Mesenchymal stem cell (in vitro differentiated cells and primary cell): ENCODE measurements around the gene MOB2.

Experiments
- DNase-seq: peaks from one replicate; pipeline ENCODE4 v3.0.0-alpha.2; 2013
- H2AFZ ChIP-seq: one replicate; pipeline ENCODE4 v1.6.1; 2013; ENCODE audit warnings: low read depth, mild to moderate bottlenecking, control low read depth, inconsistent platforms, low read length, moderate library complexity
- H2AK5ac ChIP-seq: 2 replicates; pipeline ENCODE4 v1.6.1; 2013; ENCODE audit warnings: low read length, moderate library complexity, mild to moderate bottlenecking, inconsistent platforms; ENCODE audit not compliant: severe bottlenecking
- H2BK120ac ChIP-seq: one replicate; pipeline ENCODE4 v1.6.1; 2013; ENCODE audit warnings: low read depth, mild to moderate bottlenecking, inconsistent platforms, low read length, moderate library complexity
- H2BK12ac ChIP-seq, 2 experiments: one replicate each; pipeline ENCODE4 v1.6.1; 2013; ENCODE audit warnings: inconsistent platforms in 2 of 2, low read length in 2 of 2, mild to moderate bottlenecking in 2 of 2, moderate library complexity in 2 of 2, control low read depth in 1 of 2
- H2BK15ac ChIP-seq: one replicate; pipeline ENCODE4 v1.6.1; 2013; ENCODE audit warnings: mild to moderate bottlenecking, low read depth, inconsistent platforms; ENCODE audit not compliant: poor library complexity, severe bottlenecking
- H2BK5ac ChIP-seq: 2 replicates; pipeline ENCODE4 v1.6.1; 2013; ENCODE audit warnings: low read depth, mild to moderate bottlenecking, low read length, control low read depth, inconsistent platforms; ENCODE audit not compliant: poor library complexity, severe bottlenecking
- H3K14ac ChIP-seq, 2 experiments: one replicate each; pipeline ENCODE4 v1.6.1; 2013; ENCODE audit warnings: inconsistent platforms in 2 of 2, low read length in 2 of 2, control low read depth in 1 of 2, mild to moderate bottlenecking in 1 of 2, moderate library complexity in 1 of 2
- H3K18ac ChIP-seq, 2 experiments: one replicate each; pipeline ENCODE4 v1.6.1; 2013; ENCODE audit warnings: inconsistent platforms in 2 of 2, low read length in 2 of 2, control low read depth in 1 of 2, low read depth in 1 of 2, mild to moderate bottlenecking in 1 of 2
- H3K23ac ChIP-seq, 2 experiments: one replicate each; pipeline ENCODE4 v1.6.1; 2013; ENCODE audit warnings: inconsistent platforms in 2 of 2, low read length in 2 of 2, mild to moderate bottlenecking in 2 of 2, moderate library complexity in 2 of 2, control low read depth in 1 of 2
- H3K27ac ChIP-seq: 2 replicates; pipeline ENCODE4 v1.5.1; 2013; ENCODE audit warnings: mild to moderate bottlenecking, moderate library complexity, low read length, control low read depth, inconsistent platforms; ENCODE audit not compliant: poor library complexity, severe bottlenecking
- H3K27me3 ChIP-seq, 2 experiments: 2 replicates each; pipeline versions ENCODE4 v1.6.1 to v1.7.0; 2013; ENCODE audit warnings: low read length in 2 of 2, mild to moderate bottlenecking in 2 of 2, moderate library complexity in 2 of 2, control low read depth in 1 of 2, inconsistent platforms in 1 of 2; ENCODE audit not compliant: control insufficient read depth in 1 of 2, insufficient read depth in 1 of 2
- H3K36me3 ChIP-seq, 2 experiments: 2 replicates each; pipeline versions ENCODE4 v1.6.1 to v1.7.0; 2013; ENCODE audit warnings: low read length in 2 of 2, control low read depth in 1 of 2, inconsistent platforms in 1 of 2, low read depth in 1 of 2, mild to moderate bottlenecking in 1 of 2; ENCODE audit not compliant: insufficient read depth in 2 of 2, control insufficient read depth in 1 of 2
- H3K4ac ChIP-seq, 2 experiments: one replicate each; pipeline ENCODE4 v1.6.1; 2013; ENCODE audit warnings: inconsistent platforms in 2 of 2, low read length in 2 of 2, mild to moderate bottlenecking in 2 of 2, moderate library complexity in 2 of 2, control low read depth in 1 of 2, low read depth in 1 of 2
- H3K4me1 ChIP-seq: 2 replicates; pipeline ENCODE4 v1.6.1; 2013; ENCODE audit warnings: low read depth, low read length, control low read depth; ENCODE audit not compliant: control insufficient read depth, insufficient read depth
- H3K4me2 ChIP-seq: 2 replicates; pipeline ENCODE4 v1.6.1; 2013; ENCODE audit warnings: low read length, mild to moderate bottlenecking, inconsistent platforms; ENCODE audit not compliant: poor library complexity, severe bottlenecking
- H3K4me3 ChIP-seq, 2 experiments: 2 replicates each; pipeline versions ENCODE4 v1.5.1 to v1.7.0; 2013; ENCODE audit warnings: low read length in 2 of 2, mild to moderate bottlenecking in 2 of 2, control low read depth in 1 of 2, low read depth in 1 of 2; ENCODE audit not compliant: insufficient read depth in 1 of 2
- H3K79me1 ChIP-seq: replicated peaks from 2 replicates; pipeline ENCODE4 v1.6.1; 2013; ENCODE audit warnings: mild to moderate bottlenecking, control low read depth, low read length, inconsistent platforms; ENCODE audit not compliant: poor library complexity, severe bottlenecking
- H3K9ac ChIP-seq: 2 replicates; pipeline ENCODE4 v1.7.0; 2013; ENCODE audit warnings: mild to moderate bottlenecking, low read length, moderate library complexity
- H3K9me3 ChIP-seq: 2 replicates; pipeline ENCODE4 v1.7.0; 2013; ENCODE audit warnings: mild to moderate bottlenecking, low read length; ENCODE audit not compliant: control insufficient read depth
- H4K8ac ChIP-seq: one replicate; pipeline ENCODE4 v1.6.1; 2013; ENCODE audit warnings: inconsistent platforms, mild to moderate bottlenecking, low read length, moderate library complexity
- H4K91ac ChIP-seq: one replicate; pipeline ENCODE4 v1.6.1; 2013; ENCODE audit warnings: mild to moderate bottlenecking, low read length, inconsistent platforms
- WGBS: methylation state at CpG from one replicate; pipeline ENCODE4 v1.1.7; 2013; ENCODE audit warnings: mixed read lengths; 5-methylcytosine and 5-hydroxymethylcytosine counted together

The MOB2 gene

DNA sequence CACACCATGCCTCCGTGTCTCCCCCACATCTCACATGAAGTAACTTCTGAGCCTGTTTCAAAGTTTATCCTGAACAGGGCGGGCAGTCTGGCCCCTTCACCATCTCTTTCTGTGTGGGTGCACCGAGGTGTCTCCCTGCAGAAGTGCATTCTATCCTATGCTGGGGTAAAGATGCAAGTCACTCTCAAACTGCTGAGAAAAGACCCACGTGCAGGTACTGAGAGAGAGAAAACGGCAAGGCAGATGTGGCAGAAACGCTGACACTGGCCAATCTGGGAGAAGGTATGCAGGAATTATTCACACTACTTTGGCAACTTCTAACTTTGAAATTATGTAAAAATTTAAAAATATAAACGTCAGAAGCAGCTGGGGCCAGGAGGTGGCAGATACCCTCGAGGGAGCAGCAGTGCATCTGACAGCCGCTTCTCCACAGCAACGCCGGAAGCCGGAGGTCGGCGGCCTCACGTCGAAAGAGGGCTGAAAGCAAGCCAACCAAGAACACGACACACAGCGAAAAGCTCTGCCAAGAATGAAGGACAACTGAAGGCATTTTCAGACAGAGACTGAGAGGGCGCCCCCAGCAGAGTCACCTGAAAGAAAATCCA lies 34.2 kb upstream of the MOB2 start:
- no peak overlapping the region for H3K27ac ChIP-seq
- no peak overlapping the region for H2BK12ac ChIP-seq
- H3K27me3 ChIP-seq, result no peaks in the 10 kb centered on the region
- peaks cover 0 to 21% of the 10 kb centered on the region in 2 experiments for H3K36me3 ChIP-seq
- H4K8ac ChIP-seq, result no peak overlapping the region
- peak overlapping the region; percentile 31 for H4K91ac ChIP-seq
- H2AK5ac ChIP-seq, result no peak overlapping the region
- no peak overlapping the region for H2BK15ac ChIP-seq
- no peak overlapping the region for H3K4ac ChIP-seq
- no peak overlapping the region for H3K4me3 ChIP-seq
- H2BK5ac ChIP-seq, result no peak overlapping the region
- no peaks in the 10 kb centered on the region for H3K9me3 ChIP-seq
- no peak overlapping the region for H3K18ac ChIP-seq
- 76% methylated on average over 17 of the region's 19 CpGs for WGBS
- H3K23ac ChIP-seq, result no peak overlapping the region
- H3K79me1 ChIP-seq, result peaks cover 65% of the 10 kb centered on the region
- H2BK120ac ChIP-seq, result no peak overlapping the region
- DNase-seq, result no peak
- H2AFZ ChIP-seq, result no peak overlapping the region
- no peak overlapping the region for H3K14ac ChIP-seq
- H3K4me2 ChIP-seq, result no peak overlapping the region
- H3K4me1 ChIP-seq, result peaks cover 26% of the 10 kb centered on the region
- no peak overlapping the region for H3K9ac ChIP-seq

DNA sequence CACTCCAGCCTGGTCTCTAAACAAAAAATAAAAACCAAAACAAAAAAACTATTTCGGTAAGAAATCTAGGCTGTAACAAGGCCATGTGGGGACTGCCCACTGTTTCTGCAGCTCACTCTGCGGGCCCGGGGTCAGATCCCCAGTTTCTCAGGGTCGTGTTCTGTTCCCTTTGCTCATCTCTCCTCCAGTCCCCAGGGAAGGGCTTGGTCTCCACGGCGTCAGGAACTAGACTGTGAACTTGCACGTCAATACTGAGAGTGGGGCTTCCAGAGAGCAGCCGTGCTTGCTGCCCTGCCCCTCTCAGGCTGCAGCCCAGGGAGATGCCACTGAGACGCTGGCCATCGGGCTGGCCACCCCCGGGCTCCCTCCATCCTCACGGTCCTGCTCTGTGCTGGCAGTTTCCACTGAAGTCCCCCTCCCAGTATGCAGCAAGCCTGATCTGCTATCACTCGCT lies 33.7 kb upstream of the MOB2 start:
- no peak for DNase-seq
- Histone ChIP-seq H3K27me3 (no peaks in the 10 kb centered on the region), H3K27ac (no peak overlapping the region), H3K4ac (no peak overlapping the region), H2BK5ac (no peak overlapping the region), H3K36me3 (peaks cover 0 to 21% of the 10 kb centered on the region in 2 experiments), H2AFZ (no peak overlapping the region), H2BK15ac (no peak overlapping the region), H2BK12ac (no peak overlapping the region), H3K9me3 (no peaks in the 10 kb centered on the region), H2AK5ac (no peak overlapping the region), H2BK120ac (no peak overlapping the region), H3K18ac (no peak overlapping the region), H3K23ac (no peak overlapping the region), H3K14ac (no peak overlapping the region), H3K4me3 (no peak overlapping the region), H3K9ac (no peak overlapping the region), H3K4me2 (no peak overlapping the region), H4K91ac (peak overlapping the region; percentile 31), H3K79me1 (peaks cover 66% of the 10 kb centered on the region), H4K8ac (no peak overlapping the region), H3K4me1 (peaks cover 31% of the 10 kb centered on the region)
- 82% methylated on average over 13 of the region's 13 CpGs for WGBS

DNA sequence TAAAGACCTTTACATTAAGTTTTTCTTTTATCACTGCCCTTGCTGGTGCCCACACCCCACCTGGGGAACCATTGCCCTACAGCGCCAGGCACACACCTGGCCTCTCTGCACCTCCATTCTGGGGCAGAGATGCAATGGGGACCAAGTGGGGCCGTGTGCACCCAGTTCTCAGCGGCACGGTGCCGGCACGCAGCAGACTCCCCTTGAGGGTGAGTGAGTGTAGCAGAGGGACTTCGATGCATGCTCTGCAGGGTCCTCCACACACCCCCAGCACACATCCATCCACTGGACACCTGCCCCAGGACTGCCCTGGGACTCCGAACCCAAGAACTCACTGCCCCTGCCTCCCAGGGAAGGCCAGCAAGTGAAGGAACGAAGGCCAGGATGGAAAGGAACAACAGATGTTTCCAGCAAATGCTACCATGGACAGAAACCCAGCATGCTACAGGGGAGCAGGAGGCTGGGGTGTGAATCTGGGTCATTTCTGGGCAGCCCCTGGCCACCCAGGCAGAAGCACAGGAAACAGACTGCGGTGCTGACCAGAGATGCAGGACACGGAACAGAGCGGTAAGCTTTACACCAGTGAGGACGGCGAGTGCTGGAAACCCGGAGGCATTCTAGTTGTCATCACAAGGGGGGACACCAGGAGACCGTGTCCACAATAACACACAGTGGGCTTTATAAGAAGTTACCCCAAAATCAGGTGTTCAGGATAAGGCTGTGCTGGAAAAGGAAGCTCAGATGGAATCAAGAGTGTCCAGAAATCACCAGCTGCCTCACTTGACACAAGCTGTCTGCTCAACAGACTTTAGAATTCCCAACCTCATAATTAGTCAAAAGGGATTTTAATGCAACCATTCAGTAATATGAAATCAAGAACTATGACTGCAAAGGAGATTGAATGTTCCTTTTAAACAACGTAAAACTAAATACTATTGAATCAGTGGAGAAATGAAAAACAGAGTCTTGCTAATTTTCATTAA lies 32.7 kb upstream of the MOB2 start:
- no peak for DNase-seq
- H3K27me3 ChIP-seq, result no peaks in the 10 kb centered on the region
- no peaks in the 10 kb centered on the region for H3K9me3 ChIP-seq
- no peak overlapping the region for H2BK15ac ChIP-seq
- H3K4me1 ChIP-seq, result peaks cover 39% of the 10 kb centered on the region
- no peak overlapping the region for H3K23ac ChIP-seq
- H3K18ac ChIP-seq, result no peak overlapping the region
- 95% methylated on average over 10 of the region's 17 CpGs for WGBS
- H3K36me3 ChIP-seq, result peaks cover 0 to 18% of the 10 kb centered on the region in 2 experiments
- H4K8ac ChIP-seq, result no peak overlapping the region
- no peak overlapping the region for H3K27ac ChIP-seq
- no peak overlapping the region for H3K9ac ChIP-seq
- no peak overlapping the region for H4K91ac ChIP-seq
- H3K79me1 ChIP-seq, result peaks cover 67% of the 10 kb centered on the region
- no peak overlapping the region for H2BK5ac ChIP-seq
- H2AK5ac ChIP-seq, result no peak overlapping the region
- no peak overlapping the region for H3K4ac ChIP-seq
- H2BK12ac ChIP-seq, result no peak overlapping the region
- H3K14ac ChIP-seq, result no peak overlapping the region
- H2AFZ ChIP-seq, result no peak overlapping the region
- no peak overlapping the region for H3K4me2 ChIP-seq
- H3K4me3 ChIP-seq, result no peak overlapping the region
- no peak overlapping the region for H2BK120ac ChIP-seq

DNA sequence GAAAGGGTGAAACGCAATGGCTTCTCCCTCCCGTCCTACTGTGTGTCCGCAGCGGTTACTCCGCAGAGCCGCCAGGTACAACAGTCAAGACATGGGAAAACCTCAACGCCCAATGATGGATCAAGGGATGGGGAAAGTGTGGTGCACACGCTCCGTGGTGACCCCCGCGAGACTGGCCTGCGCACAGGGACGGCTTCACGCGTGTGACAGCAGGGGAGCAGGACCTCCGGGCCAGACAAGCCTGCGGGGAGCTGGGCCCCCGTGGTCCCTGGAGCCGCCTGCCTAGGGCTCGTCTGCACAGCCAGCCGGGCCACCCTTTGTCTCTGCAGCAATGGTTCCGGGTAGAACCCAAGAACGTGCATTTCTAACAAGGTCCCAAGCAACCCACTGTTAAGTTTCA lies 31.7 kb upstream of the MOB2 start:
- no peak for DNase-seq
- no peaks in the 10 kb centered on the region for H3K27me3 ChIP-seq
- no peak overlapping the region for H2BK120ac ChIP-seq
- H2BK15ac ChIP-seq, result no peak overlapping the region
- peak overlapping the region in 1 of 2 experiments; percentile 23 for H3K4me3 ChIP-seq
- H3K9me3 ChIP-seq, result no peaks in the 10 kb centered on the region
- H4K91ac ChIP-seq, result no peak overlapping the region
- H3K14ac ChIP-seq, result no peak overlapping the region
- no peak overlapping the region for H2BK12ac ChIP-seq
- no peak overlapping the region for H3K9ac ChIP-seq
- H3K27ac ChIP-seq, result no peak overlapping the region
- no peak overlapping the region for H2BK5ac ChIP-seq
- no peak overlapping the region for H3K4ac ChIP-seq
- H4K8ac ChIP-seq, result no peak overlapping the region
- H2AFZ ChIP-seq, result no peak overlapping the region
- H3K23ac ChIP-seq, result no peak overlapping the region
- H3K36me3 ChIP-seq, result peaks cover 0 to 13% of the 10 kb centered on the region in 2 experiments
- no peak overlapping the region for H3K18ac ChIP-seq
- H3K4me1 ChIP-seq, result peaks cover 39% of the 10 kb centered on the region
- peaks cover 68% of the 10 kb centered on the region for H3K79me1 ChIP-seq
- H2AK5ac ChIP-seq, result no peak overlapping the region
- 95% methylated on average over 23 of the region's 23 CpGs for WGBS
- H3K4me2 ChIP-seq, result no peak overlapping the region
